Liver (tissue), 9 donors: Measurements from ENCODE around the gene TOP3A. TPM values are rescaled to one million over a fixed set of nuclear protein-coding genes. Genes with fewer than 3 reads are reported as not detected.

Experiments used
- DNase-seq: peaks from one replicate; pipeline ENCODE4 v3.0.0-alpha.2; 2017; ENCODE audit warnings: low spot score
- H3K27ac ChIP-seq, 2 donors: one replicate each; pipeline ENCODE4 v1.7.0; 2013; ENCODE audit warnings: inconsistent platforms in 2 of 2, low read length in 2 of 2, control low read depth in 1 of 2, low read depth in 1 of 2, mild to moderate bottlenecking in 1 of 2
- H3K27me3 ChIP-seq, 4 donors: one replicate each; pipeline versions ENCODE4 v1.6.1 to v1.7.0; 2013; ENCODE audit warnings: low read length in 3 of 4, inconsistent platforms in 1 of 4, mild to moderate bottlenecking in 1 of 4, moderate library complexity in 1 of 4; ENCODE audit not compliant: control insufficient read depth in 4 of 4, insufficient read depth in 4 of 4
- H3K36me3 ChIP-seq, 4 donors: one replicate each; pipeline versions ENCODE4 v1.6.1 to v1.7.0; 2013; ENCODE audit warnings: low read length in 3 of 4, mild to moderate bottlenecking in 3 of 4, low read depth in 1 of 4, moderate library complexity in 1 of 4; ENCODE audit not compliant: control insufficient read depth in 4 of 4, insufficient read depth in 3 of 4
- H3K4me1 ChIP-seq, 4 donors: one replicate each; pipeline versions ENCODE4 v1.6.1 to v1.7.0; 2013; ENCODE audit warnings: low read length in 3 of 4, mild to moderate bottlenecking in 3 of 4, moderate library complexity in 1 of 4; ENCODE audit not compliant: control insufficient read depth in 4 of 4, insufficient read depth in 4 of 4
- H3K4me3 ChIP-seq, 3 donors: one replicate each; pipeline versions ENCODE4 v1.6.1 to v1.7.0; 2013; ENCODE audit warnings: low read length in 3 of 3, control low read depth in 1 of 3, low read depth in 1 of 3, mild to moderate bottlenecking in 1 of 3
- H3K9ac ChIP-seq, 2 donors: one replicate each; pipeline ENCODE4 v1.7.0; 2013; ENCODE audit warnings: low read length in 2 of 2, mild to moderate bottlenecking in 2 of 2, moderate library complexity in 2 of 2, control low read depth in 1 of 2, low read depth in 1 of 2
- H3K9me3 ChIP-seq, 4 donors: one replicate each; pipeline versions ENCODE4 v1.6.1 to v1.7.0; 2013; ENCODE audit warnings: low read length in 3 of 4; ENCODE audit not compliant: control insufficient read depth in 4 of 4
- FOXA1 ChIP-seq: IDR thresholded peaks from 2 replicates; pipeline ENCODE4 v1.6.1; 2016; ENCODE audit warnings: antibody characterized with exemption
- FOXA2 ChIP-seq: IDR thresholded peaks from 2 replicates; pipeline ENCODE4 v1.6.1; 2016; ENCODE audit warnings: antibody characterized with exemption
- HNF4A ChIP-seq, 2 donors: conservative IDR thresholded peaks; 2 replicates each; pipeline ENCODE4 v1.6.1; 2016; ENCODE audit warnings: antibody characterized with exemption in 2 of 2, mild to moderate bottlenecking in 2 of 2
- HNF4G ChIP-seq: IDR thresholded peaks from 2 replicates; pipeline ENCODE4 v1.6.1; 2016; ENCODE audit warnings: antibody characterized with exemption
- JUND ChIP-seq, 2 donors: IDR thresholded peaks; 2 replicates each; pipeline ENCODE4 v1.6.1; 2016; ENCODE audit warnings: antibody characterized with exemption in 2 of 2
- NR2F2 ChIP-seq: IDR thresholded peaks from 2 replicates; pipeline ENCODE4 v1.6.1; 2016; ENCODE audit warnings: antibody characterized with exemption
- RAD21 ChIP-seq, 2 donors: IDR thresholded peaks; 2 replicates each; pipeline ENCODE4 v1.6.1; 2016; ENCODE audit warnings: antibody characterized with exemption in 2 of 2, mild to moderate bottlenecking in 2 of 2
- RXRA ChIP-seq, 2 donors: IDR thresholded peaks; 2 replicates each; pipeline ENCODE4 v1.6.1; 2017 to 2018; ENCODE audit warnings: antibody characterized with exemption in 2 of 2, mild to moderate bottlenecking in 1 of 2
- SP1 ChIP-seq: IDR thresholded peaks from 2 replicates; pipeline ENCODE4 v1.6.1; 2018; ENCODE audit warnings: antibody characterized with exemption, mild to moderate bottlenecking
- TAF1 ChIP-seq: conservative IDR thresholded peaks from 2 replicates; pipeline ENCODE4 v1.6.1; 2016; ENCODE audit warnings: antibody characterized with exemption, mild to moderate bottlenecking
- WGBS: extraction: QIAGEN DNeasy Blood & Tissue Kit; methylation state at CpG from one replicate; pipeline ENCODE4 v1.1.7; 2013; 5-methylcytosine and 5-hydroxymethylcytosine counted together
- polyA plus RNA-seq, 2 donors: library from polyadenylated mRNA; stranded (reverse) in 1 of 2; unstranded in 1 of 2; fragments of 200-250 nt in 1 of 2; fragments of >200 nt in 1 of 2; fragmentation: Nextera tagmentation in 1 of 2; extraction: Ambion mirVana in 1 of 2; gene quantifications; one replicate each; pipeline versions ENCODE4 v1.2.1 to v1.2.3, GENCODE V29; 2013 to 2015
- total RNA-seq, 2 donors: library from RNA; depleted of rRNA; stranded (reverse); fragments of >200 nt; gene quantifications; one replicate each; pipeline ENCODE4 v1.2.3, GENCODE V29; 2014
- TF ChIP-seq, protein P1 (sequence below): IDR thresholded peaks from 2 replicates; pipeline ENCODE4 v1.6.1; 2016; ENCODE audit warnings: antibody characterized with exemption
- TF ChIP-seq, protein P2 (sequence below): IDR thresholded peaks from 2 replicates; pipeline ENCODE4 v1.6.1; 2016; ENCODE audit warnings: antibody characterized with exemption
- TF ChIP-seq, protein P3 (sequence below): fragments of 150-350 bp; IDR thresholded peaks from 2 replicates; pipeline ENCODE4 v1.5.1; 2017; ENCODE audit warnings: improper control_type of control experiment, low read depth, low read length; ENCODE audit not compliant: missing input control
- TF ChIP-seq, protein P4 (sequence below): IDR thresholded peaks from 2 replicates; pipeline ENCODE4 v1.6.1; 2016; ENCODE audit warnings: antibody characterized with exemption, mild to moderate bottlenecking
- donor health status: healthy.
- donor health status: healthy.
- donor health status: healthy.
- donor health status: healthy.
- donor health status: healthy.

The TOP3A gene
- total and polyA plus RNA-seq, 4 donors: 6.6 to 37.5 (median 14.3) TPM

DNA sequence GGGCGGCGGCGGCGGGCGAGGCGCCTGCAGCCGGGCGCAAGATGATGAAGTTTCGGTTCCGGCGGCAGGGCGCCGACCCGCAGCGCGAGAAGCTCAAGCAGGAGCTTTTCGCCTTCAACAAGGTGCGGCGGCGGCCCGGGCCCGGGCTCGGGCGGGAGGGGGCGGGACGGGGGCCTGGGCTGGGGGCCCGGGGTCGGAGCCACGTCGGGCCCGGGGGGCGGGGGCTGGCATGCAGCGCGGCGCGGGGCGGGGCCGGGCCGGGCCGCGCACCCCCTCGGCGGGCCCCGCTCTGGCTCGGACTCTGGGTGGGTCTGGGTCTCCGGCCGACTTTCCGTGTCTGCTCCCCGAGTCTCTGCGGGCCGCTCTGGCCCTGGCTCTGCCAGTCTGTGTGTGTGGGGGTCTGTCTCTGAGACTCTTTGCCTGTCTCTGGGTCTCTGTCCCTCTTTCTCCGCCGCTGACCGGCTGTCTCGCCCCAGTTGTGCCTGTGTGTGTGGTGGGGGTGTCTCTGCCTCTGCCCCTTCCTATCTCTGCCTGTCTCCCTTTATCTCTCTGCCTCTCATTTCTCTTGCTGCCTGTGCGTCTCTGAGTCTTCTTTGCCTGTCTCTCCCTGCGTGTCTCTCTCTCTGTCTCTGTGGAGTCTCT is 89.0 kb downstream of the TOP3A start:
- Histone ChIP-seq H3K9me3 (no peaks in the 10 kb centered on the region), H3K36me3 (no peaks in the 10 kb centered on the region), H3K4me1 (peaks cover 0 to 15% (median 6%) of the 10 kb centered on the region in 4 donors), H3K27me3 (no peaks in the 10 kb centered on the region), H3K27ac (no peak overlapping the region), H3K9ac (no peak overlapping the region), H3K4me3 (peak overlapping the region; percentile 18 to 85 (median 43))
- TF ChIP-seq HNF4G (no peak), SP1 (no peak)
- TF ChIP-seq, protein P1, sequence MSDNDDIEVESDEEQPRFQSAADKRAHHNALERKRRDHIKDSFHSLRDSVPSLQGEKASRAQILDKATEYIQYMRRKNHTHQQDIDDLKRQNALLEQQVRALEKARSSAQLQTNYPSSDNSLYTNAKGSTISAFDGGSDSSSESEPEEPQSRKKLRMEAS: no peak
- TF ChIP-seq, protein P2, sequence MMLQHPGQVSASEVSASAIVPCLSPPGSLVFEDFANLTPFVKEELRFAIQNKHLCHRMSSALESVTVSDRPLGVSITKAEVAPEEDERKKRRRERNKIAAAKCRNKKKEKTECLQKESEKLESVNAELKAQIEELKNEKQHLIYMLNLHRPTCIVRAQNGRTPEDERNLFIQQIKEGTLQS: no peak
- 4% methylated on average over 57 of the region's 57 CpGs for WGBS
- DNase-seq: peak; percentile 46

DNA sequence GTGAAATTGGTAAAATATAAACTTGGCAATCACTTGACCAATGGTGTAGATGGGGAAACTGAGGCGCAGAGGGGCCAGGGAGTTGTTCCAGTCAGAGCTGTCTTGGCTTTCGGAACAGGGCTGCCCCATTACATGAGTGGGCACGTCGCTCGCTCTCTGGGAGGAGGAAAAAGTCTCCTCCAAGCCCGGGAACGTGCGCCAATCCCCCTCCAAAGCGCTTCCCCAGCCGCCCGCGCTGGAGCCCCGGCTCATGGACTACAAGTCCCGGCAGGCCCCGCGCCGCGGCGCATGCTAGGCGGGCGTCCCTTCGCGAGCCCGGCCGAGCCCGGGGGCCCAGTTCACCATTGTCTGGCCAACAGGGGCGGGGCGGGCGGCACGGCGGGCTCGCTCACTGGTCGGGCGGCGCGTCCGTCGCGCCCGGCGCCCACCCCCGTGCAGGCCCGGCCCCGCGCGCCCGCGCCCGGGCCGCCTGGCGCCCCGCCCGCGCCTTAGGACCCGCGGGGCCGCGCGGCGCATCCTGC is 89.6 kb downstream of the TOP3A start, which contains the start of gene LLGL1:
Gene LLGL1 (plus strand): TSS at position 515 of the 521 bp plus-strand sequence. CDS start 48 bp downstream, outside the sequence.
- no peak within 1 kb of the TSS for H3K9ac ChIP-seq
- no peak for TF ChIP-seq NR2F2
- H3K27ac ChIP-seq: no peak within 1 kb of the TSS
- 1% methylated on average over 60 of the region's 60 CpGs for WGBS
- DNase-seq: peak; percentile 95
- no peaks in the 10 kb centered on the region for H3K9me3 ChIP-seq
- H3K4me3 ChIP-seq: peak within 1 kb of the TSS; percentile 18 to 85 (median 43)
- no peaks in the 10 kb centered on the region for H3K36me3 ChIP-seq
- no peaks in the 10 kb centered on the region for H3K27me3 ChIP-seq
- H3K4me1 ChIP-seq: peaks cover 0 to 15% (median 6%) of the 10 kb centered on the region in 4 donors

DNA sequence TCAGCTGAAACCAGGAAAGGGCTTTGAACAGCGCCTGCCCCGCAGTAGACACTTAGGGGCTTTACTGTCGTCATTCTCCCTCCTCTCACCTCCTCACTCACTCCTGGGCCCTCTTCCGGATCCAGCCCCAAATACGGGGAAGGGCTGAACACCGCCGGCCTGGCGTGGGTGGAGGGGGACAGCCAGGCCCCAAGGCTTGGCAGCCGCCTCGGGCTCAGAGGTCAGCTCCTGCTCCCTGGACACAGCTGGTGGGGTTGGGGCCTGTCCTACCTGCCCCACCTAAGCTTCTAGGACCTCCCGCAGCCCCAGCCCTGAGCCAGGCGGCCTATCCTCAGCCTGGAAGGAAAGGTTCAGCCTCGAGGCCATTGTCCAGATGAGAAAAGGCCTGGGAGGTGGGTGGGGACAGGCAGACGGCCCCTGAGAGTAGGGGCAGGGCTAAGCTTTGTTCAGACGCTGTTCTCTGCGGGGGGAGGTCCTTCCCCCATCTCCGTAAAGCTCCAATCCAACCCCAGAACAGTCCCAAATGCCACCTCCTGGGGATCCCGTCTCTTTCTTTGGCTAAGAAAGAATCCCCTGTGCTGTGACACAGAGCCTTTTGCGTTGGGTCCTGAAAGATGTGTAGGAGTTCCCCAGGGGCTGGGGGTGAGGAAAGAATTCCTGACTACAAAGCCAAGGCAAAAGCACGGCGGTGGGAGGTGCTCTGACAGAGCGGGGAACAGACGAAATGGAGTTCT is 90.2 kb downstream of the TOP3A start:
- Histone ChIP-seq H3K9ac (no peak overlapping the region), H3K36me3 (no peaks in the 10 kb centered on the region), H3K4me3 (no peak overlapping the region), H3K27ac (no peak overlapping the region), H3K9me3 (no peaks in the 10 kb centered on the region), H3K4me1 (peaks cover 0 to 15% (median 6%) of the 10 kb centered on the region in 4 donors), H3K27me3 (no peaks in the 10 kb centered on the region)
- peak; percentile 54 for DNase-seq
- no peak for TF ChIP-seq FOXA1
- TF ChIP-seq NR2F2: peak; percentile 17
- WGBS: 58% methylated on average over 23 of the region's 23 CpGs

DNA sequence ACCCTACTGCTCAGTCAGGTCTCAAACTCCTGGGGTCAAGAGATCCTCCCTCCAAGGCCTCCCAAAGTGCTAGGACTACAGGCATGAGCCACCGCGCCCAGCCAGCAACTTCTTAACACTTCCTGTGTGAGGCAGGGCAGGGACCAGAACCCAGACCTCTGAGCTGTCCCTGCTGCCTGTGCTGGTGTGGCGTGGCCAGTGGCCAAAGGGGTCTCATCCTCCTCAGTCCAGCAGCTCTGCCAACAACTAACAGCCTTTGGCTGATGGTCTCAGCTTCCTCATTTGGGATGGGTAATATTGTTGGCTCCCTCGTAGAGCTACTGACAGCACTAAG is 90.8 kb downstream of the TOP3A start:
- Histone ChIP-seq H3K27ac (no peak overlapping the region), H3K4me3 (no peak overlapping the region), H3K4me1 (peaks cover 0 to 15% (median 6%) of the 10 kb centered on the region in 4 donors), H3K27me3 (no peaks in the 10 kb centered on the region), H3K9me3 (no peaks in the 10 kb centered on the region), H3K36me3 (no peaks in the 10 kb centered on the region), H3K9ac (no peak overlapping the region)
- TF ChIP-seq HNF4A (conservative IDR thresholded peaks at IDR 0.05): no peak
- TF ChIP-seq, protein P2: no peak
- no peak for TF ChIP-seq RXRA (IDR thresholded peaks at IDR 0.05)
- TF ChIP-seq TAF1: no peak
- TF ChIP-seq, protein P3, sequence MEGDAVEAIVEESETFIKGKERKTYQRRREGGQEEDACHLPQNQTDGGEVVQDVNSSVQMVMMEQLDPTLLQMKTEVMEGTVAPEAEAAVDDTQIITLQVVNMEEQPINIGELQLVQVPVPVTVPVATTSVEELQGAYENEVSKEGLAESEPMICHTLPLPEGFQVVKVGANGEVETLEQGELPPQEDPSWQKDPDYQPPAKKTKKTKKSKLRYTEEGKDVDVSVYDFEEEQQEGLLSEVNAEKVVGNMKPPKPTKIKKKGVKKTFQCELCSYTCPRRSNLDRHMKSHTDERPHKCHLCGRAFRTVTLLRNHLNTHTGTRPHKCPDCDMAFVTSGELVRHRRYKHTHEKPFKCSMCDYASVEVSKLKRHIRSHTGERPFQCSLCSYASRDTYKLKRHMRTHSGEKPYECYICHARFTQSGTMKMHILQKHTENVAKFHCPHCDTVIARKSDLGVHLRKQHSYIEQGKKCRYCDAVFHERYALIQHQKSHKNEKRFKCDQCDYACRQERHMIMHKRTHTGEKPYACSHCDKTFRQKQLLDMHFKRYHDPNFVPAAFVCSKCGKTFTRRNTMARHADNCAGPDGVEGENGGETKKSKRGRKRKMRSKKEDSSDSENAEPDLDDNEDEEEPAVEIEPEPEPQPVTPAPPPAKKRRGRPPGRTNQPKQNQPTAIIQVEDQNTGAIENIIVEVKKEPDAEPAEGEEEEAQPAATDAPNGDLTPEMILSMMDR: no peak
- TF ChIP-seq, protein P1: no peak
- no peak for TF ChIP-seq RAD21 (IDR thresholded peaks at IDR 0.05)
- TF ChIP-seq NR2F2: no peak
- no peak for TF ChIP-seq SP1
- no peak for TF ChIP-seq JUND (IDR thresholded peaks at IDR 0.05)
- TF ChIP-seq FOXA2: no peak
- TF ChIP-seq, protein P4, sequence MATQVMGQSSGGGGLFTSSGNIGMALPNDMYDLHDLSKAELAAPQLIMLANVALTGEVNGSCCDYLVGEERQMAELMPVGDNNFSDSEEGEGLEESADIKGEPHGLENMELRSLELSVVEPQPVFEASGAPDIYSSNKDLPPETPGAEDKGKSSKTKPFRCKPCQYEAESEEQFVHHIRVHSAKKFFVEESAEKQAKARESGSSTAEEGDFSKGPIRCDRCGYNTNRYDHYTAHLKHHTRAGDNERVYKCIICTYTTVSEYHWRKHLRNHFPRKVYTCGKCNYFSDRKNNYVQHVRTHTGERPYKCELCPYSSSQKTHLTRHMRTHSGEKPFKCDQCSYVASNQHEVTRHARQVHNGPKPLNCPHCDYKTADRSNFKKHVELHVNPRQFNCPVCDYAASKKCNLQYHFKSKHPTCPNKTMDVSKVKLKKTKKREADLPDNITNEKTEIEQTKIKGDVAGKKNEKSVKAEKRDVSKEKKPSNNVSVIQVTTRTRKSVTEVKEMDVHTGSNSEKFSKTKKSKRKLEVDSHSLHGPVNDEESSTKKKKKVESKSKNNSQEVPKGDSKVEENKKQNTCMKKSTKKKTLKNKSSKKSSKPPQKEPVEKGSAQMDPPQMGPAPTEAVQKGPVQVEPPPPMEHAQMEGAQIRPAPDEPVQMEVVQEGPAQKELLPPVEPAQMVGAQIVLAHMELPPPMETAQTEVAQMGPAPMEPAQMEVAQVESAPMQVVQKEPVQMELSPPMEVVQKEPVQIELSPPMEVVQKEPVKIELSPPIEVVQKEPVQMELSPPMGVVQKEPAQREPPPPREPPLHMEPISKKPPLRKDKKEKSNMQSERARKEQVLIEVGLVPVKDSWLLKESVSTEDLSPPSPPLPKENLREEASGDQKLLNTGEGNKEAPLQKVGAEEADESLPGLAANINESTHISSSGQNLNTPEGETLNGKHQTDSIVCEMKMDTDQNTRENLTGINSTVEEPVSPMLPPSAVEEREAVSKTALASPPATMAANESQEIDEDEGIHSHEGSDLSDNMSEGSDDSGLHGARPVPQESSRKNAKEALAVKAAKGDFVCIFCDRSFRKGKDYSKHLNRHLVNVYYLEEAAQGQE: no peak
- DNase-seq: no peak
- WGBS: 90% methylated on average over 4 of the region's 4 CpGs
